HepG2 (cell line): Measurements from ENCODE around the gene MITF.

ENCODE experiments used
- BHLHE40 ChIP-seq: IDR thresholded peaks from 2 replicates; pipeline ENCODE4 v1.6.1; 2011; ENCODE audit warnings: low read length, improper control_type of control experiment
- TBP ChIP-seq: sonication (generic); formaldehyde crosslinking; IDR thresholded peaks from 2 replicates; pipeline ENCODE4 v1.5.0; 2020; ENCODE audit warnings: missing genetic modification reagents
- ZBTB1 ChIP-seq: sonication (generic); formaldehyde crosslinking; IDR thresholded peaks from 2 replicates; pipeline ENCODE4 v1.4.0; 2020; ENCODE audit warnings: missing genetic modification reagents, borderline replicate concordance
- ZNF747 ChIP-seq: sonication (generic); formaldehyde crosslinking; IDR thresholded peaks from 2 replicates; pipeline ENCODE4 v1.8.1; 2023; ENCODE audit warnings: missing genetic modification reagents, mild to moderate bottlenecking, borderline replicate concordance

DNA sequence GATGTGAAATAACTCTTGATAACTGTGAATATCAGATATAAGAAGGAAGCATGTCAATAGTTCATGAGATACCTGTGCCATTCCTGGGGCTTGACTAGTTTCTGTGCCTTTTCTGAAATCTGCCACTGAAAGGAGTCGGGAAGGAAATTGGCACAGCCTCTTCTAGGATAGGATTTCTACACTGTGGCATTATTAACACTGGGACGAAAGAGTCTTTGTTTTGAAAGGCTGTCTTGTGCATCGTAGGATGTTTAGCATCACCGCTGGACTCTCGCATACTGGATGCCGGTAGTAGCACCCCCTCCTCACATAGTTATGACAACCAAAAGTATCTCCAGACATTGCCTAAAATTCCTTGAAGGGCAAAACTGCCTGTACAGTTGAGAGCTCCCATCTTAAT is 182.4 kb downstream of the MITF start:
- no peak for TF ChIP-seq ZBTB1 (CRISPR knock-in tag)
- no peak for TF ChIP-seq ZNF747 (CRISPR knock-in tag)
- TF ChIP-seq BHLHE40, result no peak
- TF ChIP-seq TBP (CRISPR knock-in tag), result no peak
